Measurements from ENCODE around the gene HMCN1. TPM values are rescaled to one million over a fixed set of nuclear protein-coding genes. Genes with fewer than 3 reads are reported as not detected.
A peak's percentile ranks its signal among the peaks of the same experiment; 100 is the strongest.
"Not testable (repeated sequence)": the region's sequence is repeated elsewhere in the genome, so short reads cannot be mapped to it uniquely, and the experiment has no call there.

Gene HMCN1
- total RNA-seq, 1 donor from 2014 or later, result 13.3 TPM

GRCh38 chr1:185739967-185740366 lies 5.8 kb downstream of the HMCN1 start:
- DNase-seq (ENCODE audit: low read depth in 2 of 2), result no peak

GRCh38 chr1:185741551-185741950 lies 7.4 kb downstream of the HMCN1 start:
- no peak for DNase-seq (ENCODE audit: low read depth in 2 of 2)

DNA sequence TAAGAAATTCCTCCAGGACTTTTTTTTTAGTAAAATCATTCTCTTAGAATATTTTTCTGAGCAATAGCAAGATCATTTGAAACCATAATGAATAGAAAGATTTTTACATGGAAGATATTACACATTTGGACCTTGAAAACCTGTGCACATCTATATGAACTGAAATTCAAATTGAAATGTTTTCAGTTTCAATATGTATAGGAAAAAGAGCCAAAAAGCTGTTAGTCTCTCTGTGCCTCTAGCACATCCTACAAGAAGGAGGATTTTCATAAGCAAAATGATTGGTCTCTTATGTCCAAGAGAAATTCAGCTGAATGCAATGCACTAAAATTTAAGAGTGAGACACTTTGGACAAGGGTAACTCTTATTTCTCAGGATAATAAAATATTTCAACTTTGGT lies 8.2 kb downstream of the HMCN1 start:
- DNase-seq (ENCODE audit: low read depth in 2 of 2), result no peak

DNA sequence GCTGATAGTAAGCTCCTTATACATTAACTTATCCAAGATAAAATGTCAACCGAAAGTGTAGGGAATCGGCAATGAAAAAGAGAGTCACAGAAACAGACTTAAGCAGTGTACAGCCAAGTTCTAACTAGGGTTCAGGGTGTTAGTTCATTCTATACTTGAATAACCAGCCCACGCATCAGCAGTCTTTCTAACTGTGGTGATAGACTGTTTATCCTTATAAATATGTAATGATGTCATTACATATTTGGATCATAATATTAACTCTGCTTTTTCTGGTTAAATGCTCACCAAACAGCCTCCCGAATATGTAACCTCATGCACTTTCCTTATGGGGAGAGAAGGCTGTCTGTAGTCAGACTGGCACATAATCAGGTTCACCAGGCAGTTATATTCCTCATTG lies 11.0 kb downstream of the HMCN1 start:
- DNase-seq (ENCODE audit: low read depth in 2 of 2), result no peak

DNA sequence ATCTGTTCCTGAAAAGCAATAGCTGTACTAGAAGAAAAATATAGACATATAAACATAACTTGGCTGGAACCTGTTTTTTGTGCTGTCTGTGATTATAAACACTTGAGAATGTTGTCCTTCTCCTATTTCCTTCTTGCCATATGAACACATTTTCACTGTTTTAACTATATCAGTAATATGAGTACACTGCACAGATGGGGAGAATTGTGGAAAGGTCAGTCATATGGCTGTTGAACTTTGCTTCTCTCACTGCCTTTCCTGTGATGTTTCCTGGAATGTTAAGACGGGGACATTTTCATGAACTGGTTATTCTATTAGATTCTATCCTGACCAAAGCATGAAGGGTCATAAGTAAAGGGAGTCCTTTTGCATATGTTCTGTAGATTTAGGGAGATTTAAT lies 24.9 kb downstream of the HMCN1 start:
- peak; percentile 11 to 60 for DNase-seq (ENCODE audit: low read depth in 2 of 2)

- peak in 1 of 2 donors; percentile 14 for DNase-seq (ENCODE audit: low read depth in 2 of 2)
These were observed 27.6 kb downstream of the HMCN1 start for GRCh38 chr1:185761841-185762240.

DNA sequence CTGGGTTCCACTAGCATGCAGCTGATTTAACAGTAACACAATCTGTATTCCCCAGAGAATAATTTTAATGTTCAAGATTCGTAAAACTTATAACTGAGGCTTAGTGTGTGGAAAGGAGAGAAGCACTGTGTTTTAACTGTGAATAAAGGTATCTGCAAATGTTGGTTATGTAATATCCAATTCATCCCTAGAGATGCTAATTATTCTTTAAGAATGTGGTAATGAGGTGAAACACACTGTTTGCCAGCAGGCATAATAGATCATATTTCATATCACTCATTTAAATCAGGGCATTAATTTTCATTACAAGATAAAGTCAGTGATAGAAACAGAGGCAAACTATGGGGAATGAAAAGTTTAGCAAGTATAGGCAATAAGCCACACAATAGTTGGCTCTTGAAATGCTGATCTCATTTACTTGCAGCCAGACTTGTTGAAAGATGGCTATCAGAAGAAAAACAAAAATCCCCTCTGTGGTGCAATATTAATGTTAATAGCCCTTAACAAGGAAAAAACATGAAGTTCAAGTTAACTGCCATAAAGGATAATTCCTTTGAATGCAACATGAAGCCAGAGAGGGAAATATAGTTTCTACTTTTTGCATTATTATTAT lies 33.4 kb downstream of the HMCN1 start:
- no peak for DNase-seq (ENCODE audit: low read depth in 2 of 2)

DNA sequence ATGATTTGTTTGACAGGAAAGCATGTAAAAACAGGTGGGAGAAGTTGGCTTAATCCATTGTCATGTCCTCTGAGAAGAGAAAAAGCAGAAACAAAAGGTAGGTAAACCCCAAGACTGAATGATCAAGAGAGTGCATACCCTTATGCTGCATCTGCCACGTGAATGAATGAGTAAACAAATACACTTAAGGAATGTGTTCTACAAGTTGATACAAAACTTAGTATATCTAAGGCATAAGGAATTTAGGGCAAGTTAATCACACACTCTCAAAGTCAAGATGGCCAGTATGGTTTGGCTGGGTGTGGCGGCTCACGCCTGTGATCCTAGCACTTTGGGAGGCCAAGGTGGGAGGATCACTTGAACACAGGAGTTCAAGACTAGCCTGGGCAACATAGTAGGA lies 34.2 kb downstream of the HMCN1 start:
- no peak for DNase-seq (ENCODE audit: low read depth in 2 of 2)

DNA sequence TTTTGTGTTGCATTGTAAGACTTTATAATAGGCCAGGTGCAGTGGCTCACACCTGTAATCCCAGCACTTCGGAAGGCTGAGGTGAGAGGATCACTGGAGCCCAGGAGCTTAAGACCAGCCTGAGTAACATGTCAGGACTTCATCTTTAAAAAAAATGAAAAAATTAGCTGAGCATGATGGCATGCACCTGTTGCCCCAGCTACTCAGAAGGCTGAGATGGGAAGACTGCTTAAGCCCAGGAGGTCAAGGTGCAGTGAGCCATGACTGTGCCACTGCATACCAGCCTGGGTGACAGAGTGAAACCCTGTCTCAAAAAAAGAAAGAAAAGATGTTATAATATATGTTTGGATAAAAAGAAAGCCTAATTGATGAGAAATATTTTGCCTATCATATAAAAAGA lies 34.9 kb downstream of the HMCN1 start:
- DNase-seq (ENCODE audit: low read depth in 2 of 2), result no peak

- DNase-seq (ENCODE audit: low read depth in 2 of 2), result no peak
These were observed 40.2 kb downstream of the HMCN1 start for GRCh38 chr1:185774394-185774793.

- no peak for DNase-seq (ENCODE audit: low read depth in 2 of 2)
These were observed 41.3 kb downstream of the HMCN1 start for GRCh38 chr1:185775501-185775900.

- no peak for DNase-seq (ENCODE audit: low read depth in 2 of 2)
These were observed 42.3 kb downstream of the HMCN1 start for GRCh38 chr1:185776522-185776921.

DNA sequence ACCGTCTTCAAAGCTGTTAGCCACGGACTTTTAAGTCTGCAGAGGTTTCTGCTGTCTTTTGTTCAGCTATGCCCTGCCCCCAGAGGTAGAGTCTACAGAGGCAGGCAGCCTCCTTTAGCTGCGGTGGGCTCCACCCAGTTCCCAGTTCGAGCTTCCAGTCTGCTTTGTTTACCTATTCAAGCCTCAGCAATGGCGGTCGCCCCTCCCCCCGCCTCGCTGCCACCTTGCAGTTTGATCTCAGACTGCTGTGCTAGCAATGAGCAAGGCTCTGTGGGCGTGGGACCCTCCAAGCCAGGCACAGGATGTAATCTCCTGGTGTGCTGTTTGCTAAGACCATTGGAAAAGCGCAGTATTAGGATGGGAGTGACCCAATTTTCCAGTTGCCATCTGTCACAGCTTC lies 49.7 kb downstream of the HMCN1 start:
- DNase-seq (ENCODE audit: low read depth in 2 of 2), result not testable (repeated sequence)

GRCh38 chr1:185785586-185785985 lies 51.4 kb downstream of the HMCN1 start:
- no peak for DNase-seq (ENCODE audit: low read depth in 2 of 2)

- no peak for DNase-seq (ENCODE audit: low read depth in 2 of 2)
These were observed 52.3 kb downstream of the HMCN1 start for GRCh38 chr1:185786524-185786923.

DNA sequence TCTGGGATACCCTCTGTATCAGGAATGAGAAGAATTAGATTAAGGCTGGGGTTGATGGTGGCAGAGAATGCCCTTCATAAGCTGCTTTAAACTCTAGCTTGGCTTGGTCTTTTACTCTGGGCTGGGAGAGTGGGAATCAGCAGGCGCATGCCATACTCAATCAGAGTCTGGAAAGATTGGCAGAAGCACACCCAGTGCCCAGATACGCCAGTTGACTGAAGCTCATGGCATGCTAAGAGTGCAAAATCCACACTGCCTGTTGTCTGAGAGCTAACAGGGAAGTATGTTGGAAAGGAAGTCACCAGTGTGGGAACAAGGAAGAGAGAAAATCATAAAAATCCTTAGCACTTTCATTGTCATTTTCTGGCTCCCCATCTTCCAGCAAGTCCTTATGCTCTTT lies 53.0 kb downstream of the HMCN1 start:
- DNase-seq (ENCODE audit: low read depth in 2 of 2), result no peak

GRCh38 chr1:185788386-185788785 lies 54.2 kb downstream of the HMCN1 start:
- peak in 1 of 2 donors; percentile 17 for DNase-seq (ENCODE audit: low read depth in 2 of 2)

GRCh38 chr1:185789501-185790193 lies 55.5 kb downstream of the HMCN1 start:
- no peak for DNase-seq (ENCODE audit: low read depth in 2 of 2)

DNA sequence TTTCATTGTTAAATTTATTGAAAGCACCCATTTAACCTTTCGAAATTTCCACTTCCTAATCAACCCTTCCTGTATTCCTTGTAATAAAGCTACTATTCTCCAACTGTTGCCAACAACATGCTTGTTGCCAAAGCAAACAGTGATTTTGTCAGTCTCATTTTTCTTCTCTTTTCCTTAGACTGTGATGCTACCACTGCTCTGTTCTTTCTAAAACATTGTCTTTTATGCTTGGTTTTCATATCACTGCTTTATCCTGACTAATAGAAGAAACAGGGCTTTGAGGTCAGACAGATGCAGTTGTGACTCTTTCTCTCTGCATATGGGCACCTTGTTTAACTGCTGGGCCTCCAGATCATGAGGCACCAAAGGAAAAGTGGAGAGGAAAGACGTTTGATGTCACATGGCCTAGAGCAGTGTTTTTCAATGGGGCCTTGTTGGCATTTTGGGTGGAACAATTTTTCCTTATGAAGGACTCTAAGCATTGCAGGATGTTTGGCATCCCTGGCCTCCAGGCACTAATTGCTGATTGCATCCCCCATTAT lies 56.1 kb downstream of the HMCN1 start:
- peak in 1 of 2 donors; percentile 67 for DNase-seq (ENCODE audit: low read depth in 2 of 2)

- no peak for DNase-seq (ENCODE audit: low read depth in 2 of 2)
These were observed 57.8 kb downstream of the HMCN1 start for GRCh38 chr1:185792040-185792439.

DNA sequence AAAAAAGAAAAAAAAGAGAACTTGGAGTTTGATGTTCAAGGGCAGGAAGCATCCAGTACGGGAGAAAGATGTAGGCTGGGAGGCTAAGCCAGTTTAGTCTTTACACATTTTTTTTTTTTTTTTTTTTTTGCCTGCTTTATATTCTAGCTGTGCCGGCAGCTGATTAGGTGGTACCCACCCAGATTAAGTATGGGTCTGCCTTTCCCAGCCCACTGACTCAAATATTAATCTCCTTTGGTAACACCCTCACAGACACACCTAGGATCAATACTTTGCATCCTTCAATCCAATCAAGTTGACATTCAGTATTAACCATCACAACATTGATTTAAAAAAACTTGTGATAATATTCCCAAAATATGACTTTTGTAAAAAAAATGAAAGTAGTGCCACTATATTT lies 60.3 kb downstream of the HMCN1 start:
- not testable (repeated sequence) for DNase-seq (ENCODE audit: low read depth in 2 of 2)

- DNase-seq (ENCODE audit: low read depth in 2 of 2), result no peak
These were observed 61.0 kb downstream of the HMCN1 start for GRCh38 chr1:185795181-185795580.

DNA sequence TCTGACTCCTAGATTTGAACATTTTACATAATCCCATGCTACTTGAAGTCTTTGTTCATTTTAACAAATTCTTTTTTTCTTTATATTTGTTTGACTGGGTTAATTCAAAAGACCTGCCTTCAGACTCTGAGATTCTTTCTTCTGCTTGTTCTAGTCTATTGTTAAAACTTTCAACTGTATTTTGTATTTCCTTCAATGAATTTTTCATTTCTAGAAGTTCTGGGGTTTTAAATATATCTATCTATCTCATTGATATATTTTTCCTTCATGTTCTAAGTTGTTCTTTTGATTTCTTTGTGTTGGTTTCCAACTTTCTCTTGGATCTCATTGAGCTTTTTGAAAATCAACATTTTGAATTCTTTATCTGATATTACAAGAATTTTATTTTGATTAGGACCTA lies 64.3 kb downstream of the HMCN1 start:
- DNase-seq (ENCODE audit: low read depth in 2 of 2), result no peak
